ENCODE measurements around the gene CHI3L1. TPM values are rescaled to one million over a fixed set of nuclear protein-coding genes. Genes with fewer than 3 reads are reported as not detected.

Gene CHI3L1
- total RNA-seq, 1 experiment from 2014 or later = 0.75 TPM

DNA sequence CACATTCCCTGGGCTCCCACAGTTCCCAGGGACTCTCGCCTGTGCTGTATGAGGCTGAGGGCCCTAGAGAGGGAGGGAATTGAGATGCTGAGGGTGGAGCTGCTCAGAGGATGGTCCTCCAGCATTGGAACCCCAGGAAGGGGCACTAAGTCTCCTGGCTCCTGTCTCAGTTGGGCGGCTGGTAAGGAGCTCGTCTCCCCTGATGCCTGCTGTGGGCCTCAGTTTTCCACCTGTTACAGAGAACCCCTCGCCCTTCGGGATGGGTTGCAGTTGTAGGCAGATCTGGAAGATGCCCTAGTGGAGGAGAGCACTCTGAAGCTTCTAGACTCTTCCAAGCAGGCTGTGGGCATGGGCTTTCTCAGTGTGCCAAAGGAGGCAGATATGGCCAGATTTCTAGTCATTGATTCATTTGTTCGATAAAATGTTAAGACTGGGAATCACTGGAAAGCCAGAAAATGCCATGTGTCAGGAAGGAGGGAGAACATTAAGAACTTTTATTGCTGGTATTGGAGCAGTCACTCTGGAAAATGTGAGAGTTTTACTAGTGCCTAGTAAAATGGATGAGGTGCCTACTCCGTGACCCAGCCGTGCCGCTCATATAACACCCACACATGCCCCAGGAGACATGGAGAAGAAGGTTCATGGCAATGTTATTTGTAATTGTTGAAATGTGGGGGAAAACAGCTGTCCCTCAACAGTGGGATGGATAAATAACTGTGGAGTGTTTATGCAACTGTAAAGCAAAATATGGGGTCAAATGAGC lies 10.1 kb downstream of the CHI3L1 start:
- no peaks in the 10 kb centered on the region for H3K9me3 Mint-ChIP-seq (ENCODE audit: unreplicated experiment)
- no peak overlapping the region for H3K27ac Mint-ChIP-seq (ENCODE audit: low read depth, unreplicated experiment)
- BruUV-seq (replicated peaks) = no TSS peak
- DNase-seq (ENCODE audit: unreplicated experiment) = no peak
- intact Hi-C loops (cut with micrococcal nuclease) = no loop called here
- TF ChIP-seq, protein P1, sequence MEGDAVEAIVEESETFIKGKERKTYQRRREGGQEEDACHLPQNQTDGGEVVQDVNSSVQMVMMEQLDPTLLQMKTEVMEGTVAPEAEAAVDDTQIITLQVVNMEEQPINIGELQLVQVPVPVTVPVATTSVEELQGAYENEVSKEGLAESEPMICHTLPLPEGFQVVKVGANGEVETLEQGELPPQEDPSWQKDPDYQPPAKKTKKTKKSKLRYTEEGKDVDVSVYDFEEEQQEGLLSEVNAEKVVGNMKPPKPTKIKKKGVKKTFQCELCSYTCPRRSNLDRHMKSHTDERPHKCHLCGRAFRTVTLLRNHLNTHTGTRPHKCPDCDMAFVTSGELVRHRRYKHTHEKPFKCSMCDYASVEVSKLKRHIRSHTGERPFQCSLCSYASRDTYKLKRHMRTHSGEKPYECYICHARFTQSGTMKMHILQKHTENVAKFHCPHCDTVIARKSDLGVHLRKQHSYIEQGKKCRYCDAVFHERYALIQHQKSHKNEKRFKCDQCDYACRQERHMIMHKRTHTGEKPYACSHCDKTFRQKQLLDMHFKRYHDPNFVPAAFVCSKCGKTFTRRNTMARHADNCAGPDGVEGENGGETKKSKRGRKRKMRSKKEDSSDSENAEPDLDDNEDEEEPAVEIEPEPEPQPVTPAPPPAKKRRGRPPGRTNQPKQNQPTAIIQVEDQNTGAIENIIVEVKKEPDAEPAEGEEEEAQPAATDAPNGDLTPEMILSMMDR (IDR thresholded peaks at IDR 0.05; ENCODE audit: unreplicated experiment) = no peak
- H3K36me3 Mint-ChIP-seq (ENCODE audit: insufficient read depth, unreplicated experiment) = no peaks in the 10 kb centered on the region
- no peak overlapping the region for H3K4me3 Mint-ChIP-seq (ENCODE audit: unreplicated experiment)
- ChIA-PET CTCF (interaction anchor here (0.6 to 15.6 kb wide), 15 partner anchors 9 to 142 kb away, joined by 3 to 334 read pairs (median 5); partner anchors contain the start of gene ADORA1), POLR2A (interaction anchor here (0.5 to 0.8 kb wide), 2 partner anchors 10 to 1231 kb away, joined by 3 read pairs; partner anchors contain the start of gene CHI3L1)
- H3K27me3 Mint-ChIP-seq (ENCODE audit: insufficient read depth, unreplicated experiment) = peaks cover 18% of the 10 kb centered on the region
- H3K4me1 Mint-ChIP-seq (ENCODE audit: insufficient read depth, unreplicated experiment) = no peaks in the 10 kb centered on the region

DNA sequence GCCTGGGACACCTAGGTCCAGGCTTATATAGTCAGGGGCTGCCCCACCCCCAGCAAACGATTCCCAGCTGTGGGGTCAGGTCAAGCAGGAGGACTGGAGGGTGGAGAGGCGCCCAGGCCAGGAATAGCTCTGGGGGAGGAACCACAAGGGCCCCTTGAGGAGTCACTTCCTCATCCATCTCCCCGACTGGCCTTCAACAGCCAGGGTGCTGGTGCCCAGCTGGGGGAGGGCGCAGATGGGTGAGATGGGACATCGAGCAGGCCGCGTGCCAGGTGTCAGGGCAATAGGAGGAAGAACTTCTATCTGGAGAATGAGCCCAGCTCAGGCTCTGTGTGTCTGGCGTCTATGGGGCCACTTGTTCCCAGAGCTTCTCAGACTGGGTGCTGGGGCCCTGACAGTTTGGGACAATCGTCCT lies 10.7 kb downstream of the CHI3L1 start:
- BruUV-seq (replicated peaks) = no TSS peak
- peaks cover 18% of the 10 kb centered on the region for H3K27me3 Mint-ChIP-seq (ENCODE audit: insufficient read depth, unreplicated experiment)
- no peak overlapping the region for H3K4me3 Mint-ChIP-seq (ENCODE audit: unreplicated experiment)
- no peak overlapping the region for H3K27ac Mint-ChIP-seq (ENCODE audit: low read depth, unreplicated experiment)
- H3K4me1 Mint-ChIP-seq (ENCODE audit: insufficient read depth, unreplicated experiment) = no peaks in the 10 kb centered on the region
- H3K9me3 Mint-ChIP-seq (ENCODE audit: unreplicated experiment) = no peaks in the 10 kb centered on the region
- CTCF ChIA-PET = interaction anchor here (0.6 to 15.6 kb wide), 16 partner anchors 15 to 142 kb away, joined by 3 to 334 read pairs (median 4); partner anchors contain the start of gene ADORA1
- POLR2A ChIA-PET = interaction anchor here (0.5 kb wide), 1 partner anchor 1231 kb away, joined by 3 read pairs; no protein-coding TSS in a partner anchor
- TF ChIP-seq, protein P1 (IDR thresholded peaks at IDR 0.05; ENCODE audit: unreplicated experiment) = no peak
- no peaks in the 10 kb centered on the region for H3K36me3 Mint-ChIP-seq (ENCODE audit: insufficient read depth, unreplicated experiment)
- intact Hi-C loops (cut with micrococcal nuclease) = no loop called here
- no peak for DNase-seq (ENCODE audit: unreplicated experiment)

DNA sequence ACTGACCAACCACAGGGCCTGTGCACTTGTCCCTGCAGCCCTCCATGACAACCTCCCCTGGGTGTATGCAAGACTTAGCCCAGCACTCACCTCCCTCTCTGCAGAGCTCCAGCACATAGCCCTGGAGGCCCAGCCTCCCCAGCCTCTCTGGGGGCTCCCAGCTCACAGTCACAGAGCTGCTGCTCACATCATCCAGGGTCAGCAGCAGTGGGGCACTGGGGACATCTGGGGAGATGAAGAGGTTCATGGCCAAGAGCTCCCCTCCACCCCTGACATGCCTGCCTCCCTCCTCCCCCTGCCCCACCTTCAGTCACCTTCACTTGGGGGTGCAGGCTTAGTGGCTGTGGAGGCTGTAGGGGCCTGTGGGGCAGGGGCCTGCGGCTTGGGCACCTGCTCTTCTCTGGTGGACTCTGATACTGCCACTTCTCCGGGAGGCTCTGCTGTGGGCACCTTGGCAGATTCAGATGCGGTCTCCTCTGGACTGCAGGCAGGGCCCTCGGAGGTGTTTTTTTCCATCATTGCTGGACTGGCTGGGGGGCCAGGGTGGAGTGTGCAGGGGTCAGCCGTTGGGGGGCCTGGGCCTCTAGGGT lies 11.2 kb downstream of the CHI3L1 start, which contains the start of gene MYBPH:
MYBPH (minus strand) TSS at position 590 of the 590 bp plus-strand sequence; CDS start at position 519, 71 bp downstream.
- no peak for DNase-seq (ENCODE audit: unreplicated experiment)
- intact Hi-C loops (cut with micrococcal nuclease) = no loop called here
- ChIA-PET CTCF (interaction anchor here (0.6 to 15.6 kb wide), 14 partner anchors 11 to 318 kb away, joined by 3 to 334 read pairs (median 6); partner anchors contain the start of genes ADORA1 and CHI3L1), POLR2A (no interaction called here)
- Mint-ChIP-seq H3K27me3 (ENCODE audit: insufficient read depth, unreplicated experiment) (peaks cover 18% of the 10 kb centered on the region), H3K27ac (ENCODE audit: low read depth, unreplicated experiment) (no peak within 1 kb of the TSS), H3K36me3 (ENCODE audit: insufficient read depth, unreplicated experiment) (no peaks in the 10 kb centered on the region), H3K4me3 (ENCODE audit: unreplicated experiment) (no peak within 1 kb of the TSS), H3K9me3 (ENCODE audit: unreplicated experiment) (no peaks in the 10 kb centered on the region), H3K4me1 (ENCODE audit: insufficient read depth, unreplicated experiment) (no peaks in the 10 kb centered on the region)
- TF ChIP-seq, protein P1 (IDR thresholded peaks at IDR 0.05; ENCODE audit: unreplicated experiment) = no peak
- no TSS peak for BruUV-seq (replicated peaks)

DNA sequence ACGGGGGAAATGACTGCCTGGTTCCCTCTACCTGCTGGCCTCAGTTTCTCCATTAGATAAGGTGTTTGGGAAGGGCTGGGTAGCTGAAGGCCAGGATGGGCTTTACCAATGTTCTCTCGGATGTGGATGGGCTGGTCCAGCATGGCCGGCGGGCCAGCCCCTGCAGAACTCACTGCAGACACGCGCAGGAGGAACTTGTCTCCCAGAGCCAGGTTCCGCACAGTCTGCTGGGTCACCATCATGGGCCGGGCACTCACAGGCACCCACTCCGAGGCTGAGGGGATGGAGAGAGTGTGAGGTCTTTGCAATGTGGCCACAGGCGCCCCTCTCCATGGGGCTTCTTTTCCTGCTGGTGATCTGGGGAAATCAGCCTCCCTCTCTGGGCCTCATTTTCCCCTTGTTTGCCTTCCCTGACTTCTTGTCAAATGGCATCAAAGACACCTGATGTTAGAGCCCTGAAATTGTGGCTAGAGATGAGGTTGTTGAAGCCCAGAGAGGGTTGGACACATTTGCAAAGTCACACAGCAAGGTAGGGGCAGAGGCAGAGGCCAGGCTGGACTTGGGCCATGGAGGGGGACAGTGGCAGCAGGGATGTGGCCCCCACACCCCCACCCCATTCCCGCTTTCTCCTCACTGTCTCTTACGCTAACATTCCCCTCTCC lies 12.0 kb downstream of the CHI3L1 start:
- Mint-ChIP-seq H3K27ac (ENCODE audit: low read depth, unreplicated experiment) (no peak overlapping the region), H3K4me1 (ENCODE audit: insufficient read depth, unreplicated experiment) (no peaks in the 10 kb centered on the region), H3K36me3 (ENCODE audit: insufficient read depth, unreplicated experiment) (no peaks in the 10 kb centered on the region), H3K9me3 (ENCODE audit: unreplicated experiment) (no peaks in the 10 kb centered on the region), H3K27me3 (ENCODE audit: insufficient read depth, unreplicated experiment) (peaks cover 18% of the 10 kb centered on the region), H3K4me3 (ENCODE audit: unreplicated experiment) (no peak overlapping the region)
- CTCF ChIA-PET = interaction anchor here (0.6 to 15.6 kb wide), 11 partner anchors 11 to 1223 kb away, joined by 3 to 334 read pairs (median 22); partner anchors contain the start of gene CHI3L1
- TF ChIP-seq, protein P1 (IDR thresholded peaks at IDR 0.05; ENCODE audit: unreplicated experiment) = no peak
- intact Hi-C loops (cut with micrococcal nuclease) = no loop called here
- POLR2A ChIA-PET = no interaction called here
- no peak for DNase-seq (ENCODE audit: unreplicated experiment)
- BruUV-seq (replicated peaks) = no TSS peak

All from MCF 10A (cell line).